PC-3 (cell line): ENCODE data around the gene FOXL1.

Experiments
- CTCF ChIP-seq: fragments of 300-600 bp; sonication (generic); conservative IDR thresholded peaks from 2 replicates; pipeline ENCODE4 v1.5.1; 2017; ENCODE audit warnings: antibody characterized with exemption, low read depth, mild to moderate bottlenecking, low read length
- EZH2 ChIP-seq: fragments of 300-600 bp; sonication (generic); IDR thresholded peaks from one replicate; pipeline ENCODE4 v1.6.1; 2017; ENCODE audit warnings: antibody characterized with exemption, mild to moderate bottlenecking, low read length; ENCODE audit not compliant: unreplicated experiment
- EZH2phosphoT487 ChIP-seq: fragments of 300-600 bp; sonication (generic); IDR thresholded peaks from 2 replicates; pipeline ENCODE4 v1.6.1; 2018; ENCODE audit warnings: mild to moderate bottlenecking, antibody characterized with exemption, low read length, borderline replicate concordance

DNA sequence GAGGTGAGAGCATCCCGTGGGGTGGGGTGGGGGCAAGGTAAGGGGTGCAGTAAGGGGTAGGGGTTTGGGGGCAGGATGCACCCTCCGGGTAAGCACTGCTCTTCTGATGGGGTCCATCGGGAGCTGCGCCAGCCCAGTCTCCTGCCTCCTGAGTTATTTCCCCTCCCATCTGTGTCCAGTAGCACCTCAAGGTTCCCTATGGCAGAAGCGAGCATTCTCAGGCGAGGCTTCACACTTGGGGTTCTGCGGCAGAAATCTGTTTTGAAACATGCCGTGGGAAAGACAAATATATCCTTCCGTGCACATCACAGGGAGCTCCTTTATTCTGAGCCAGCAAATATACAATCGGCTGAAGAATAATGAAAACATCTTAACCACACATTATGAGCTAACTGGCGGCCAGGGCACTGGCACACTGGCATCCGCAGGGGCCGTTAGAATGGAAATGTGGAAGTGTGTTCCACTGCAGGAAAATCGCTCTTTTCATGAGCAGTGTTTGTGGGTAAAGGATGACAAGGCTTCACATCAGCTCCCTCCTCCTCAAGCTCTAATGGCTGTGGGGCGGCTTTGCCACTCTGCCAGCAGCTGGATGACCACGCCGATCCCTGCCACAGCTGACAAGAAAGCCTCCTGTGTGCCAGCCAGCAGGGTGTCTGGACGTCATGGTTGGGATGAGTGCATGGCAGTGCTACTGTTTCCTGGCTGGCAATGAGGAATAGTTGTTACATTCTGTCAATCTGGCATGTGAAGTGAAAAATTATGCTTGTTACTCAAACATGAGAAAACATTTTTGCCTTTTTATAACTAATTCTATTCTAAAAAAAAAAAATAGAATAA, 43.4 kb upstream of the FOXL1 start:
- TF ChIP-seq CTCF (no peak), EZH2 (no peak), EZH2phosphoT487 (no peak)
